Activated CD4-positive, alpha-beta memory T cell treated with anti-CD3 and anti-CD28 coated beads, Interleukin-2, amount 10 ng/mL, durations not matched to agents 7 days and 5 days (primary cell): Measurements from ENCODE around the gene ZNRD2. TPM values are rescaled to one million over a fixed set of nuclear protein-coding genes. Genes with fewer than 3 reads are reported as not detected.

ENCODE experiments used
- CTCF ChIA-PET: fragments of 350-600 bp; sonication (Branson Sonifier 250); formaldehyde crosslinking; loops from one replicate; lab custom pipeline; 2021; ENCODE audit warnings: antibody characterized with exemption, inconsistent platforms; lab: Charles Lee
- POLR2A ChIA-PET: fragments of 350-600 bp; sonication (Branson Sonifier 250); formaldehyde crosslinking; loops from one replicate; lab custom pipeline; 2021; ENCODE audit warnings: antibody characterized with exemption; lab: Charles Lee
- DNase-seq: peaks from one replicate; pipeline ENCODE4 v3.0.0-alpha.2; 2020
- H3K27ac Mint-ChIP-seq: one replicate; pipeline ENCODE4 v1.8.0; 2021; ENCODE audit warnings: mild to moderate bottlenecking, mixed read lengths
- H3K27me3 Mint-ChIP-seq: one replicate; pipeline ENCODE4 v1.8.0; 2021; ENCODE audit warnings: mixed read lengths
- H3K36me3 Mint-ChIP-seq: one replicate; pipeline ENCODE4 v1.8.0; 2021; ENCODE audit warnings: low read depth, mixed read lengths
- H3K4me1 Mint-ChIP-seq: one replicate; pipeline ENCODE4 v1.8.0; 2021; ENCODE audit warnings: mixed read lengths
- H3K4me3 Mint-ChIP-seq: one replicate; pipeline ENCODE4 v1.8.0; 2021; ENCODE audit warnings: mild to moderate bottlenecking, mixed read lengths
- H3K9me3 Mint-ChIP-seq: one replicate; pipeline ENCODE4 v1.8.0; 2021; ENCODE audit warnings: mixed read lengths
- total RNA-seq, 2 experiments: library from RNA; stranded (reverse); gene quantifications; one replicate each; pipeline ENCODE4 v1.2.3, GENCODE V29; 2021

The ZNRD2 gene
- total RNA-seq, 2 experiments from 2014 or later = 25.3 to 27.8 TPM

DNA sequence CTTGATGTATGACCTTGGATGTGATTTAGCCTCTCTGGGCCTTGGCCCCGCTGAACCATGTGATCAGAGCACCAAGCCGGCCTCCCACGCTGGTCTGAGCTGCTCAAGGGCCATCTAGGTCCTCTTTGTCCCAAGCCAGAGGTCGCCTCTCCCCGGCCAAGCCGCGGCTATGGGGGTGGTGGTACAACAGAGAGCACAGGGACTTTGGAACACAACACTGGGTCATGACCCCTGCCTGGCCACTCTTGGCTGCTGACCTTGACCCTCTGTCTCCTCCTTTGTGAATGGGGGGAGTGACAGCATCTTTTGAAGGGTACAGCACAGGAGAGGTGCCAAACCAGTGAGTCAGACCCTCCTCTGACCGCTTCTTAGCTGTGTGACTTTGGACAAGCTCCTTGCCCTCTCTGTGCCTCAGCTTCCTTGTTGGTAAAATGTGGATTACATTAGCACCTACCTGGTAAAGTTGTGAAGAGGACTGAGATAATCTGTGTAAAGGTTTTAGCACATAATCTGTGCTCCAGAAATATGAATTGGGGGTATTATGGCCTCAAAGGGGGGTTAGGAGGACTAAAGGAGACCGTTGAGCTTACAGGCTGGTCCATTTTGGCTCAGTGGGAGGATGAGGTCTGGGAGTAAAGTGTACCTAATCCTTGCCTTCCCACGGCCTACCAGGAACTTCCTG lies 40.7 kb upstream of the ZNRD2 start:
- Mint-ChIP-seq H3K9me3 (no peaks in the 10 kb centered on the region), H3K27ac (peak overlapping the region; percentile 66), H3K27me3 (no peaks in the 10 kb centered on the region), H3K4me3 (no peak overlapping the region), H3K4me1 (peaks cover 31% of the 10 kb centered on the region), H3K36me3 (peaks cover 47% of the 10 kb centered on the region)
- POLR2A ChIA-PET = interaction anchor here (0.9 to 1.6 kb wide), 5 partner anchors 12 to 112 kb away, joined by 3 to 9 read pairs (median 3); partner anchors contain the start of gene ZNRD2
- no peak for DNase-seq
- CTCF ChIA-PET = interaction anchor here (0.6 to 3.1 kb wide), 2 partner anchors 11 to 59 kb away, joined by 3 to 17 read pairs; no protein-coding TSS in a partner anchor

DNA sequence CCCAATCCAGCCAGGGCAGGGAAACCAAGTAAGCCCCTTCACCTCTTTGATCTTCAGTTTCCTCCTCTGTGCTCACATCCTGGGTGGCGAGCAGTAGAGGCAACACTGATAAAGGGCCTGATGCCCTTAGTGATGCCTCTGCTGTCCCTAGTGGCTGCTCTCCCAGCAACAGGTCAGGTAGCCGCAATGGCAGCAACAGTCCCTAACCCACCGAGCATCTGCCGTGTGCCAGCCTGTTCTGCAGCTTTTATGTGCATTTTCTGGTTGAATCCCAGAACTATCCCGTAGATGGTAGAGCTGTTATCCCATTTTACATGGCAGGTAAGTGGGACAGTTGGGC lies 40.1 kb upstream of the ZNRD2 start:
- CTCF ChIA-PET = interaction anchor here (3.1 kb wide), 1 partner anchor 10 kb away, joined by 17 read pairs; no protein-coding TSS in a partner anchor
- Mint-ChIP-seq H3K36me3 (peaks cover 50% of the 10 kb centered on the region), H3K4me3 (no peak overlapping the region), H3K27ac (peak overlapping the region; percentile 66), H3K4me1 (peaks cover 31% of the 10 kb centered on the region), H3K9me3 (no peaks in the 10 kb centered on the region), H3K27me3 (no peaks in the 10 kb centered on the region)
- POLR2A ChIA-PET = interaction anchor here (1.0 to 1.3 kb wide), 2 partner anchors 111 to 112 kb away, joined by 3 read pairs; no protein-coding TSS in a partner anchor
- no peak for DNase-seq

DNA sequence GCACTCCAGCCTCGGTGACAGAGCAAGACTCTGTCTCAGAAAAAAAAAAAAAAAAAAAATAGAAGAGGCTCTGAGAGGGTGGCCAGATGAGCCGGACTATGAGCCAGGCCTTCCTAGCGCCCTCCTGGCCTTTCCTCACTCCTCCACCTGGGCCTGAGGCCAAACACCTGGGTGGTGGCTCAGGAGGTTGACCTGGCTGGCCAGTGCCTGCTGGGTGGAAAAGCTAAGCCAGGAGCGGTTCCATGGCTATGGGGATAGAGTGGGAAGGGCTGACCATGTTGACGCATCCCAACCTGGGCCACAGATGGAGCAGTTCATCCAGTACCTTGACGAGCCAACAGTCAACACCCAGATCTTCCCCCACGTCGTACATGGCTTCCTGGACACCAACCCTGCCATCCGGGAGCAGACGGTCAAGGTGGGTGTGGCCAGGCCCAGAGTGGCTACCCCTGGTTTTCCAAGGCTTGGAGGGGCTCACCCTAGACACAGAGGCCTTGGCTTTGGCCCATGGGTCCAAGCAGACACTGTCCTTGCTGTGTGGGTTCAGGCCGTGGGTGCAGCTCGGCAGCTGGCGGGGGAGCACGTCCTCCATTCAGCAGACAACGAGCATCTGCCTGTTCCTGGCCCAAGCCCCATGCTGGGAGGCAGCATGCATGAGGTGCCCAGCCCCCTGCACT lies 37.8 kb upstream of the ZNRD2 start:
- ChIA-PET POLR2A (interaction anchor here (2.2 kb wide), 1 partner anchor 8 kb away, joined by 5 read pairs; the partner anchor contains the start of gene SCYL1), CTCF (interaction anchor here (0.7 to 1.2 kb wide), 3 partner anchors 18 to 55 kb away, joined by 3 read pairs; no protein-coding TSS in a partner anchor)
- no peak for DNase-seq

DNA sequence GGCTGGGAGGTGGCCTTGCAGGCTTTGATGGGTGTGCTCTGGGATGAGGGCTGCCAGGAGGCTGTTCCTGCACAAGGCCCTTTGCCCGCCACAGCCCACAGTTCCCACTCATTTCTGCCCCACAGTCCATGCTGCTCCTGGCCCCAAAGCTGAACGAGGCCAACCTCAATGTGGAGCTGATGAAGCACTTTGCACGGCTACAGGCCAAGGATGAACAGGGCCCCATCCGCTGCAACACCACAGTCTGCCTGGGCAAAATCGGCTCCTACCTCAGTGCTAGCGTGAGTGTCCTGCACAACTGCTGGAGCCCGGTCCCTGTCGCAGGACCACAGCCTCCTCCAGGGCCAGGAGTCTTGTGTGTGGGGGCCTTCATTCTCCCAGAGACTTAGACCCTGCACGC lies 35.2 kb upstream of the ZNRD2 start:
- no peaks in the 10 kb centered on the region for H3K27me3 Mint-ChIP-seq
- POLR2A ChIA-PET = interaction anchor here (1.0 kb wide), 1 partner anchor 9 kb away, joined by 3 read pairs; no protein-coding TSS in a partner anchor
- H3K9me3 Mint-ChIP-seq = no peaks in the 10 kb centered on the region
- H3K4me3 Mint-ChIP-seq = no peak overlapping the region
- no peak overlapping the region for H3K27ac Mint-ChIP-seq
- H3K4me1 Mint-ChIP-seq = peaks cover 6% of the 10 kb centered on the region
- peaks cover 38% of the 10 kb centered on the region for H3K36me3 Mint-ChIP-seq
- no peak for DNase-seq
- CTCF ChIA-PET = no interaction called here

More for the DNA sequence above, 37.8 kb upstream of the ZNRD2 start:
- Mint-ChIP-seq H3K4me3 (no peak overlapping the region), H3K9me3 (no peaks in the 10 kb centered on the region), H3K4me1 (peaks cover 14% of the 10 kb centered on the region), H3K36me3 (peaks cover 46% of the 10 kb centered on the region), H3K27ac (no peak overlapping the region), H3K27me3 (no peaks in the 10 kb centered on the region)

DNA sequence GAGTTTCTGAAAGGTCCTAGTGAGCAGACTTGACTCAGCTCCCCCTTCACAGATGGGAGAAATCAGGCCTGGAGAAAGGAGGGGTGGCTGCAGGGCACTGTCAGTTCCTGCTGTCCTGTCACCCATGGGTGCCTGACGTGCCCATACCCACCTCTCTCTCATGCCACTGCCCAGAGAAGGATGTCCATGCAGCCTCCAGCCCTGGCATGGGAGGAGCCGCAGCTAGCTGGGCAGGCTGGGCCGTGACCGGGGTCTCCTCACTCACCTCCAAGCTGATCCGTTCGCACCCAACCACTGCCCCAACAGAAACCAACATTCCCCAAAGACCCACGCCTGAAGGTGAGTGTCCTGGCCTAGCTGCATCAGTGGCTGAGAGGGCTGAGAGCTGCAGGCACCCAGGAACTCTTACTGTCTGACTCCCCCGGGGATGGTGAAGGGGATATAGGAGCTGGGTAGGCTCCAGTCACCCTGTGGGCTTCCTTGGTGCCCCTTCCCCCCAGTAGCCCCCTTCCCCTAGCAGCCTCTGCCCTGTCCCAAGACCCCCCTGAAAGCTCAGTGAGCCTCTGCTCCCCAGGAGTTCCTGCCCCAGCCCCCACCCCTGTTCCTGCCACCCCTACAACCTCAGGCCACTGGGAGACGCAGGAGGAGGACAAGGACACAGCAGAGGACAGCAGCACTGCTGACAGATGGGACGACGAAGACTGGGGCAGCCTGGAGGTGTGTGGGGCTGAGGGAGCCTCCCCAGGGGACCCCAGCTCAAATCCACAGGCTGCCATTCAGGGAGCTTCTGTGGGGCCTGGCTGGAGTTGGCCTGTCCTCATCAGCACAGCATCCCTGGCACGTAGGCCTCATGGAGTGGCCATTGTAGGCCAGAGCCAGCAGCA lies 33.6 kb upstream of the ZNRD2 start:
- no peak overlapping the region for H3K4me3 Mint-ChIP-seq
- H3K36me3 Mint-ChIP-seq = peaks cover 25% of the 10 kb centered on the region
- DNase-seq = no peak
- H3K27me3 Mint-ChIP-seq = no peaks in the 10 kb centered on the region
- no peaks in the 10 kb centered on the region for H3K9me3 Mint-ChIP-seq
- H3K27ac Mint-ChIP-seq = no peak overlapping the region
- ChIA-PET POLR2A (interaction anchor here (1.2 to 1.6 kb wide), 4 partner anchors 9 to 118 kb away, joined by 3 to 6 read pairs (median 4); partner anchors contain the start of gene SCYL1), CTCF (interaction anchor here (1.1 kb wide), 1 partner anchor 51 kb away, joined by 3 read pairs; no protein-coding TSS in a partner anchor)
- peaks cover 13% of the 10 kb centered on the region for H3K4me1 Mint-ChIP-seq

DNA sequence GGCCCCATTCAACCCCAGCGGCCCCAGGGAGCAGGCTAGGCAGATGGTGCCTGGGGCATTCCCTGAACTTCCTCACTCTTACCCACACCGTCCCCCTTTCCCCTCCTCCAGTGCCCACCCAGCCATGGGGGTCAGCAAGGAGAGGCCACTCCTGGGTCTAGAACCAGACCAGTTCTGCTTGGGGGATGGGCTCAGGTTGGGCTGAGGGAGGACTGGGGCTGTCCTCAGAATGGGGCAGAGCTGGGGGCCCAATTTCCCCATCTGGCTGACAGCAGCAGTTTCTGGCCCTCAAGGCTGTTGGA lies 33.0 kb upstream of the ZNRD2 start:
- CTCF ChIA-PET = interaction anchor here (1.1 kb wide), 1 partner anchor 50 kb away, joined by 3 read pairs; no protein-coding TSS in a partner anchor
- POLR2A ChIA-PET = interaction anchor here (1.2 to 1.6 kb wide), 3 partner anchors 8 to 118 kb away, joined by 4 to 6 read pairs (median 4); partner anchors contain the start of gene SCYL1
- H3K9me3 Mint-ChIP-seq = no peaks in the 10 kb centered on the region
- H3K4me3 Mint-ChIP-seq = no peak overlapping the region
- no peak for DNase-seq
- peaks cover 22% of the 10 kb centered on the region for H3K36me3 Mint-ChIP-seq
- H3K27ac Mint-ChIP-seq = no peak overlapping the region
- H3K4me1 Mint-ChIP-seq = peaks cover 16% of the 10 kb centered on the region
- no peaks in the 10 kb centered on the region for H3K27me3 Mint-ChIP-seq

DNA sequence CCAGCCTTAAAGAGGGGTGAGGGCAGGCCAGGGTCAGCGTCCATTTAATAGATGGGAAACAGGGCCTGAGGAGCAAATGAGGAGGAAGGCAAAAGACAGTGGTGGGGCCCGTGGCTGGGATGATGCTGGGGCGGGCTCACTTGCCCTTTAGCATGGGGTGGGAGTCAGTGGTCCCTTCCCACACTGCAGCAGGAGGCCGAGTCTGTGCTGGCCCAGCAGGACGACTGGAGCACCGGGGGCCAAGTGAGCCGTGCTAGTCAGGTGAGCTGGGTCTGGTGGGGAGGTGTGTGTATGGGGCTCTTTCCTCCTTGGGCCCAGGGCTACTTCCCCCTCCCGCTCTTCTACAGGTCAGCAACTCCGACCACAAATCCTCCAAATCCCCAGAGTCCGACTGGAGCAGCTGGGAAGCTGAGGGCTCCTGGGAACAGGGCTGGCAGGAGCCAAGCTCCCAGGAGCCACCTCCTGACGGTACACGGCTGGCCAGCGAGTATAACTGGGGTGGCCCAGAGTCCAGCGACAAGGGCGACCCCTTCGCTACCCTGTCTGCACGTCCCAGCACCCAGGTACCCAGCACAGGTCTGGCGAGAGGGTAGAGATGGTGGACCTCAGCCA lies 32.6 kb upstream of the ZNRD2 start:
- no peak overlapping the region for H3K27ac Mint-ChIP-seq
- ChIA-PET POLR2A (interaction anchor here (1.0 to 1.6 kb wide), 3 partner anchors 8 to 49 kb away, joined by 3 to 6 read pairs (median 4); partner anchors contain the start of gene SCYL1), CTCF (interaction anchor here (1.5 kb wide), 1 partner anchor 14 kb away, joined by 3 read pairs; no protein-coding TSS in a partner anchor)
- no peak for DNase-seq
- H3K27me3 Mint-ChIP-seq = no peaks in the 10 kb centered on the region
- H3K36me3 Mint-ChIP-seq = peaks cover 20% of the 10 kb centered on the region
- no peak overlapping the region for H3K4me3 Mint-ChIP-seq
- no peaks in the 10 kb centered on the region for H3K9me3 Mint-ChIP-seq
- peaks cover 18% of the 10 kb centered on the region for H3K4me1 Mint-ChIP-seq

DNA sequence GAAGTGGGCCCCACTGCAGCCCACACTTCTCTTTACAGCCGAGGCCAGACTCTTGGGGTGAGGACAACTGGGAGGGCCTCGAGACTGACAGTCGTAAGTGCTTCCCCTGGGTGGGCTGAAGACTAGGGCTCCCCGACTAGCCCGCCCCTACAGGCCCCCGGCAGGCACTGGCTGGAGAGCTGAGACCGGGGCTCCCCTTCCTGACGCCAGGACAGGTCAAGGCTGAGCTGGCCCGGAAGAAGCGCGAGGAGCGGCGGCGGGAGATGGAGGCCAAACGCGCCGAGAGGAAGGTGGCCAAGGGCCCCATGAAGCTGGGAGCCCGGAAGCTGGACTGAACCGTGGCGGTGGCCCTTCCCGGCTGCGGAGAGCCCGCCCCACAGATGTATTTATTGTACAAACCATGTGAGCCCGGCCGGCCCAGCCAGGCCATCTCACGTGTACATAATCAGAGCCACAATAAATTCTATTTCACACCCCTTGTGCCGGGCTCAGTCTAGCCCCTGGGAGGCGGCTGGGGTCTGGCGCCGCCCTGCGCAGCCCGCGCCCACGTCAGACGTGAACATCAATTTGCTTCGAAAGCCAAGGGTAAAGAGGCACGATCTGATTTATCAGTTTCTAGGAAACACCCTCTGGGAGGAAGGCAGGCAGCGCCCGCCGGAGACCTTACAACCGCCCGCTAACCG lies 31.9 kb upstream of the ZNRD2 start:
- Mint-ChIP-seq H3K4me1 (peaks cover 19% of the 10 kb centered on the region), H3K27ac (no peak overlapping the region), H3K4me3 (no peak overlapping the region), H3K27me3 (no peaks in the 10 kb centered on the region), H3K36me3 (peaks cover 21% of the 10 kb centered on the region), H3K9me3 (no peaks in the 10 kb centered on the region)
- no peak for DNase-seq
- ChIA-PET POLR2A (interaction anchor here (0.6 to 1.2 kb wide), 3 partner anchors 13 to 48 kb away, joined by 3 to 6 read pairs (median 3); partner anchors contain the start of gene SCYL1), CTCF (interaction anchor here (1.1 to 1.5 kb wide), 2 partner anchors 13 to 34 kb away, joined by 3 read pairs; partner anchors contain the start of gene FAM89B)

DNA sequence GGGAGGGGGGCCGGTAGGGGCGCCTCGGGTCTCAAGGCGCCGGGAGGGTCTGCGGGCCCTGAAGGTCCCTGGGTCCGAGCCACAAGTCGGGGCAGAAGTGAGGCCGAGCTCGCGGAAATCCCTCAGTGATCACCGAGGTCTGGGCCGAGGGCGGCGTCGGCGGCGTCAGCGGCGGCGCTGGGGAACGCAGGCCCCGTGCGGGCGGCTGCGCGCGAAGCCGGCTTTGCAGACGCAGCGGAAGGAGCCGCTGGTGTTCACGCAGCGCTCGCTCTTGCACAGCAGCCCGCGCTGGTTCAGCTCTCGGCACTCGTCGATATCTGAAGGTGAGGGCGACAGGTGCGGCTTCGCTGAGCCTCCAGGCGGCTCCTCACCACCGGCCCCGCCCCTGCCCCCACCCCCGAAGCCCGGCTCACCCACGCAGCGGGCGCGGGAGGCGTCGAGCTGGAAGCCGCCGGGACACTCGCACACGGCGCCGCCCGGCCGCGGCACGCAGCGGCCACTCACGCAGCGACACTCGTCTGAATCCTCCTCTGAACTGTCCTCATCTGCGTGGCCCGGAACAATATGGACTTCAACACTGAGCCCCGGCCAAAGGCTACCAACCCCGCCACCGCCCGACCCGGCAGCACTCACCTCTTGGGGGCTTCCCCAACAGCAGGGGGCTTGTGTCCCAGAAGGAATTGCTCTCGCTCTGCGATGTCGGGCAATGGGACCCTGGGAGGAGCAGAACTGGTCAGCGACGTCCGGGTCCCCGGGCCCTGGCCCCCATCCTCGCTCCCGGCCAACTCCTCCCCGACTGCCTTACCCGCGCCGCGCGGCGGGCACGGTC lies 31.1 kb upstream of the ZNRD2 start:
- no peaks in the 10 kb centered on the region for H3K9me3 Mint-ChIP-seq
- H3K4me1 Mint-ChIP-seq = peaks cover 20% of the 10 kb centered on the region
- ChIA-PET CTCF (interaction anchor here (1.1 to 6.3 kb wide), 13 partner anchors 9 to 150 kb away, joined by 3 to 88 read pairs (median 14); partner anchors contain the start of genes EHBP1L1, FAM89B, PCNX3 and SIPA1), POLR2A (interaction anchor here (0.6 to 3.7 kb wide), 10 partner anchors 13 to 76 kb away, joined by 3 to 54 read pairs (median 14); partner anchors contain the start of genes EHBP1L1, FAM89B, PCNX3 and SCYL1)
- no peak for DNase-seq
- peaks cover 24% of the 10 kb centered on the region for H3K36me3 Mint-ChIP-seq
- H3K27ac Mint-ChIP-seq = no peak overlapping the region
- no peaks in the 10 kb centered on the region for H3K27me3 Mint-ChIP-seq
- H3K4me3 Mint-ChIP-seq = no peak overlapping the region

DNA sequence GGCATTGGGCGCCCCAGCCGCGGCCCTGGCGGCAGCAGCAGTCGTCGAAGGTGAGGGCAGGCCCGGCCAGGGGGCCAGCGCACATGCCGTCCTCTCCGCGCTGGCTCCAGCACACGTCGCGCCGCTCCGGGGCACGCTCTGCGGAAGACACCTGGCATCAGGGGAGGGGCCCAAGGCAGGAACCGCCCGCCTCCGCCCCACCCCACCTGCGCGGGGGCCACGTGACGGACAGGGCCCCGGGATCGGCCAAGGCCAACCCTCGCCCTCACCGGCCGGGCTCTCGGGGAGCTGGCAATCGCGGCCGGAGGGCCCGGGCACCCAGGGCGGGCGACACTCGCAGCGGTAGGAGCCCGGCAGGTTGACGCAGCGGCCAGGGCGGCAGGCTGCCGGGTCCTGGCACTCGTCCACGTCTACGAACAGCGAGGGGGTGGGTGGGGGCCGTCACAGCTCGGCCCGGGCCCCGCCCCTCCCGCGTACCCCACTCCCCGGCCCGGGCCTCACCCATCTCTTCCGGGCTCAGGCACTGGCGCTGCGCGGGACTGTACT lies 30.5 kb upstream of the ZNRD2 start:
- DNase-seq = no peak
- peaks cover 24% of the 10 kb centered on the region for H3K4me1 Mint-ChIP-seq
- peak overlapping the region; percentile 80 for H3K4me3 Mint-ChIP-seq
- peaks cover 24% of the 10 kb centered on the region for H3K36me3 Mint-ChIP-seq
- ChIA-PET CTCF (interaction anchor here (0.7 to 6.3 kb wide), 25 partner anchors 9 to 278 kb away, joined by 3 to 88 read pairs (median 6); partner anchors contain the start of genes EHBP1L1, FAM89B, FRMD8 and PCNX3), POLR2A (interaction anchor here (0.8 to 3.7 kb wide), 16 partner anchors 13 to 205 kb away, joined by 3 to 54 read pairs (median 10); partner anchors contain the start of genes EHBP1L1, FAM89B, MALAT1 and PCNX3)
- peak overlapping the region; percentile 71 for H3K27ac Mint-ChIP-seq
- no peaks in the 10 kb centered on the region for H3K27me3 Mint-ChIP-seq
- no peaks in the 10 kb centered on the region for H3K9me3 Mint-ChIP-seq
